Left colon (tissue), 2 donors: ENCODE results near the gene TMCO4. TPM values are rescaled to one million over a fixed set of nuclear protein-coding genes. Genes with fewer than 3 reads are reported as not detected.

Source experiments
- ATAC-seq: fragments of 200-7000 bp; cut with Tn5 transposase; one replicate; pipeline ENCODE4 v1.9.1; 2020; ENCODE audit warnings: mild to moderate bottlenecking, moderate library complexity
- DNase-seq, 2 donors: peaks; one replicate each; pipeline ENCODE4 v3.0.0-alpha.2; 2020
- intact Hi-C, 2 donors: fragments of 100-400 bp; cut with DNase I in 1 of 2; cut with micrococcal nuclease in 1 of 2; formaldehyde crosslinking; loops; one replicate each; pipeline versions ENCODE4 v1.11.2 to v1.14.0; 2022; cut with DNase I, micrococcal nuclease
- total RNA-seq, 2 donors: library from RNA; stranded (reverse); fragmentation: NEBNext Ultra II Directional; extraction: Animal tissue kit (Norgen Biotek cat#: 25700); gene quantifications; one replicate each; pipeline ENCODE4 v1.2.1, GENCODE V29; 2021
- donor health status: DM: no; HTN: no; CAD: no.
- donor health status: DM: yes; HTN: yes; CAD: no.

The TMCO4 gene
- total RNA-seq, 2 donors from 2014 or later, result 28.9 to 31.1 TPM

DNA sequence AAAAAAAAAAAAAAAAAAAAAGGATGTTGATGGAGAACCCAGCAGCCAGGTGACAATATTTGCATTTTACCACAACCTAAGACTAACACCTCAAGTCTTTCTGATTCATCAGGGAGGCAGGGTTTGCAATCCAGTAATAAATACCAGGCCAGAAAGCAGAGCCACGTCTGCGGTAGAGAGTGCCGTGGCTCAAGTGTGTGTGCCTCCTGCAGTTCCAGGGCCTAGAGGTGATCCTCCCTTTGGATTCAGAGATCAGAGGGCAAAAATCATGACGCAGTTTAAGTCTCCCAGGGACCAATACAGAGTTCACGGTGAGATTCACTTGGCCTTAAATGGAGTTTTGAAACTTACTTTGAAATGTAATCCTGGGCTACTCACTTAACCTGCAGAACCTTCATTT lies 34.9 kb downstream of the TMCO4 start:
- DNase-seq (no peak), ATAC-seq (no peak)
- intact Hi-C loops, result no loop called here

GRCh38 chr1:19762175-19762779 lies 37.4 kb downstream of the TMCO4 start:
- peak in 1 of 2 donors; percentile 58 for DNase-seq
- peak; percentile 67 for ATAC-seq

DNA sequence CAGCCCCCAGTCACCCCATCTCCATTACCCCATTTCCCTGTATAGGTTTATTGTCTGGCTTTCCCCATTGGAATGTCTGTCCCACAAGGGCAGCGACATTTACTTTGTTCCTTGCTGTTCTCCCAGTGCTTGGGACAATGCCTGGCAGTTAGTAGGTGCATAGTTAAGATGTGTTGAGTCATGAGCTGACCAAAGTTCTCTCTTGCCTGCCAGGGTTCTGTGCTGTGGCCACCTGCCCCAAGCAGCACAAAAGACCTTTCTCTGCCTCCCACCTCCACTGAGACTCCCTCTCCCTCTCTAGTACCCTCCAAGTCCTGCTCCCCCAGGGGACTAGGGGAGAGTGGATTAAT lies 40.0 kb downstream of the TMCO4 start:
- intact Hi-C loops, result no loop called here
- peak; percentile 46 for ATAC-seq
- no peak for DNase-seq

More at GRCh38 chr1:19762175-19762779, 37.4 kb downstream of the TMCO4 start:
- intact Hi-C loops, result no loop called here

GRCh38 chr1:19758227-19758830 lies 41.4 kb downstream of the TMCO4 start:
- intact Hi-C loops, result no loop called here
- no peak for ATAC-seq
- DNase-seq, result no peak

- intact Hi-C loops, result no loop called here
- ATAC-seq (no peak), DNase-seq (no peak)
These were observed 42.1 kb downstream of the TMCO4 start for GRCh38 chr1:19757641-19758040.

DNA sequence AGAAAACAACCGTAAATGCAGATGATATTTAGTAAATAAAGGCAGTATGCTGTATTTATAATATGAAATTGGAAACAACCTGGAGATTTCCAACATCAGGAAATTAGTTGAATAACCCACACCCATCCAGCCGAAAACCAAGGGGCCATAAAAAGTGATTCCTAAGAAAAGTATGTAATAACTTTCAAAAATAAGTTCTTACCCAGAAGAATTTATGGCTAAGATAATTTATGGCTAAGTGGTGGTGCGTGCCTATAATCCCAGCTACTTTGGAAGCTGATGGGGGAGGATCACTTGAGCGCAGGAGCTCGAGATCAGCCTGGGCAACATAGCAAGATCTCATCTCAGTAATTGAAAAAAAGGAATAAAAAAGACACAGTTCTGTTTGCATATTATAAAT lies 43.2 kb downstream of the TMCO4 start:
- DNase-seq, result no peak
- no peak for ATAC-seq
- intact Hi-C loops, result no loop called here

- intact Hi-C loops, result no loop called here
- ATAC-seq, result peak; percentile 67
- DNase-seq, result no peak
These were observed 45.2 kb downstream of the TMCO4 start for GRCh38 chr1:19754482-19754881.

DNA sequence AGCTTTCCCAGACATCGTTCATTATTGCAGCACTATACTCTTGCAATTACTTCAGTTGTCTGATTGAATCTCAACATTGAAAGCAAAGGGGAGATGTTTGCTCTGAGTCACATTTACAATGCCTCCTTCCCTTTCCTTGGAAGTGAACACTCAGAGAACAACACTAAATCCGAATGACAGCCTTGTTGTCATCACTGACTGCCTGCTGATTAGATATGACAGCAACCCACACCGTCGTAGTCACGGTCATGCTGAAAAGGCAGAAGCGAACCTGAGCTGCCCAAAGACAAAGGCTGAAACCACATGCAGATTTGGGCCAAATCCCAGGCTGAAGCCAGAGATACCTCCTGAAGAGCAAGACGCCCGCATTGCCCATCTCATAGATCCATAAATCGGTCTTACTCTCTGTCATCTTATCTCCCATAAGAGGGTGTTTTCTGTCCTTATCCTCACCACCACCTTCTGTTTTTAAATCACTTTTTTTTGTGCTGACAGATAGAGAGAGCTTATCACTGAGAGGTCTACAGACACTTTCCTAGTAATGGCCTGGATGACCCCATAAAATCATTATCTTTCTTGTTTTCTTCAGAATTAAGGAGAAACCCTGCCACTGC lies 47.5 kb downstream of the TMCO4 start:
- ATAC-seq (no peak), DNase-seq (no peak)
- intact Hi-C loops, result no loop called here

DNA sequence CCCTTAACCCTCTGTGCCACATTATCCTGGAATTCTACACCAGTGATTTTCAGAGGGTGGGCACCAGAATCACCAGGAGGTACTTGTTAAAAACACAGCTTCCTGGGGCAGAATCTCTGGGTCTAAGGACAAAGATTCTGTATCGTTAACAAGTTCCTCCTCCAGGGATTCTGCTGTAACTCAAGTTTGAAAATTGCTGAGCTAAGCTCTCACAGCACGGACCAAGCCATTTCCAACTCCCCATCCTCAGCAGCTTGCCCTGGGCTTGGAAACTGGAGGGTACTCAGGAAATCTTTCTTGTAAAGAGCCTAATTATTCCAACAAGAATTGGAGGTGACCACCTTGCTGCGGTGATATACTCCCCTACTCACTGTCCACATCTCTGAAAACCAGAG lies 48.8 kb downstream of the TMCO4 start:
- intact Hi-C loops, result no loop called here
- DNase-seq (no peak), ATAC-seq (no peak)

DNA sequence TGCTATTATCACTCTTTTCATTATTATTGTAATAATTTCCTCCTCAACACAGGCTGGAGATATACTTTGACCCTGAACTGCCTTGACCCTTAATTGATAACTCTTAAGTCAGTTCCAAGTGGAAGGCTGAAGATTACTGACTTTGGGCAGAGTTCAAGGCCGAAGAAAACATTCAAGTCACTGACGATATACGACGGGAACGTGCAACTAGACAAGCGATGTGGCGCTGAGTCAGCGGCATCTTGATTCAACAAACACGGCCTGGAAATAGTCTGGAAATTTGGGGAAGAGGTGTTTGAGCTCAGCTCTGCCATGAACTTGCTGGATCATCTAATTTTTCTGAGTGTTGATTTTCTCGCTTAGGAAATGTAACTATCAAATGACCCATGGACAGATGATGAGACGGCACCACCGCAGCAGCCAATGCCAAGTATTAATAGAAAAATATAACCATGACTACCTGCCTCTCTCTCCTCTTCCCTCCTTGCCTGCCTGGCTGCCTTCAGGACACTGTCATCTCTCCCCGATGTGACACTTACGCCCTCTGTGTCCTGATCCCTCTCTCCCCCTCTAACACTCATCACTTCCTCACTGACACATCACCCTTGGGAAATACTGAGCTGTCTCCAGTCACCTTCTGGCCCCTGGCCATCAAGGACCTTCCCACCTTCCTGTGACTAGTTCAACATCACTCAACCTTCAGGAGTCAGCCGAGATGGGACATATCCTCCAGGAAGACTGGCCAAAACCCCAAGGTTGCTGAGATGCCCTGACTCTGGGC lies 49.4 kb downstream of the TMCO4 start:
- intact Hi-C loops, result no loop called here
- DNase-seq (no peak), ATAC-seq (no peak)

DNA sequence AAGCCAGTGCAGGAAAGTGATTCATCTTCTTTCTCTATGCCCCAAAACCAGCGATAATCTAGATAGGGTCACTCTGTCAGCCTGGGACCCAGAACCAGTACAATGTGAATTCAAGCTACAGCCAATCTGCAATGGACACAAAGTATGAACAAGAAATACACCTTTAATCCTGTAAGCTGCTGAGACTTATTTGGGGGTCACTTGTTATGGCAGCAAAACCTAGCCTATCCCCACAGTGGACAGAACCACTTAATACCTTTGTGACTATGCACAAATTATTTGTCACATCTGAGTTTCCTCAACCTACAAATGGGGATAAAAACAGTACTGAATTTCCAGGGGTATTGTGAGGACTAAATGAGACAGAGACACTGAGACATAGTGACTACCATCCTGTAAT lies 50.0 kb downstream of the TMCO4 start:
- no peak for ATAC-seq
- intact Hi-C loops, result no loop called here
- no peak for DNase-seq

DNA sequence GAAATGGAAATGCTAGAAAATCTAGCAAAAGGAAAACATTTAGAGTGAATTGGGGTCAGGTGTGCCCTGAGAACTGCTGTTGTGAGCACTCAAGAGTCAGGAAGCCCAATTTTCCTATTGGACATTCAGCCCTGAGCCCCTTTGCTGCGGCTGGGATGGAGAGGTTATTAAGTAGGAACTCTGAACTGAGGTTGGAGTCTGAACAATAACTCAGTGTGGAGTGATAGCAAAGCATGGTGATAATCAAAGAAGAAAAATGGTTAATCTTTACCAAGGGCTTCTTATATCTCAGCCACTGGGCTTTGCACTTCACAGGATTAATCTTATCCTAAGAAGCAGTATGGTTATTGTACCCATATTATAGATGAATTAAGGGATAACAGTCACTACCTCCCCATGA lies 52.0 kb downstream of the TMCO4 start:
- ATAC-seq (no peak), DNase-seq (no peak)
- intact Hi-C loops, result no loop called here

- DNase-seq, result no peak
- no peak for ATAC-seq
- intact Hi-C loops, result no loop called here
These were observed 54.8 kb downstream of the TMCO4 start for GRCh38 chr1:19744886-19745285.

DNA sequence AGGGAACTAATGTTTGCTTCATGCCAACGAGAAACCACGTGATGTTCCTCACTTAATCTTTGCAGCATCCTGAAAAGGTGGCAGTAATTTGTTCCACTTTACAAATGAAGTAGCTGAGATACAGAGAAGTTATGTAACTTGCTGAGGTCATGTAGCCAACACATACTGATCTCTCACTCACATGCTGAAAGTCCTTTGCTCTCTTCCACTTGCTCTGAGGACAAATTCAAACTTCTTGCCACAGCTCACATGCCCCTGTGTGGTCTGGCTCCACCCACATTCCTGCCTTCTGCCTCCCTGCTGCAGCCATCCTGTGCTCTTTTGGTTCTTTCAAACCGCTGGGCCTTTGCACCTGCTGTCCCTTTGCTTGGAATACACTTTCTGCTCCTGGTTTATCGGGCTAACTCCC lies 55.4 kb downstream of the TMCO4 start:
- intact Hi-C loops, result no loop called here
- DNase-seq, result no peak
- no peak for ATAC-seq

GRCh38 chr1:19743793-19744192 lies 55.9 kb downstream of the TMCO4 start:
- DNase-seq (no peak), ATAC-seq (peak; percentile 81)
- intact Hi-C loops, result no loop called here

GRCh38 chr1:19743180-19743579 lies 56.5 kb downstream of the TMCO4 start:
- DNase-seq (no peak), ATAC-seq (peak; percentile 78)
- intact Hi-C loops, result no loop called here

DNA sequence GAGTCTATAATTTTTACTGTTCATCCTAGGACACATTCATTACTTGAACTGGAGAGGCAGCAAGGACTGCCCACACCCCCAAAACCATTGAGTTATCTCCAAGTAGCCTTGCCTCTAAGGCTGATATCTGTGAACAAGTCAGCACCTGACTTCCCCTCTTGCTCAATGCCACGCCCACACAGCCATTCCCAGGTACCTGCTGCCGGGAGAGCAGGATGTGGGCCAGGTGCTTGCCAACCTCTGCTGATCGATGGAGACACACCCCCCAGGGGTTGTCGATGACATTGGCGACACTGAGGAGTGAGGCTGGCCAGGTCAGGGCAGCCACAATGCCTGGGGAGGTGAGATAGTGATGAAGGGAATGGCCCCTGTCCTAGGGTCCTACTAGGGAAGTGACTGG lies 60.1 kb downstream of the TMCO4 start:
- DNase-seq (no peak), ATAC-seq (no peak)
- intact Hi-C loops, result no loop called here

DNA sequence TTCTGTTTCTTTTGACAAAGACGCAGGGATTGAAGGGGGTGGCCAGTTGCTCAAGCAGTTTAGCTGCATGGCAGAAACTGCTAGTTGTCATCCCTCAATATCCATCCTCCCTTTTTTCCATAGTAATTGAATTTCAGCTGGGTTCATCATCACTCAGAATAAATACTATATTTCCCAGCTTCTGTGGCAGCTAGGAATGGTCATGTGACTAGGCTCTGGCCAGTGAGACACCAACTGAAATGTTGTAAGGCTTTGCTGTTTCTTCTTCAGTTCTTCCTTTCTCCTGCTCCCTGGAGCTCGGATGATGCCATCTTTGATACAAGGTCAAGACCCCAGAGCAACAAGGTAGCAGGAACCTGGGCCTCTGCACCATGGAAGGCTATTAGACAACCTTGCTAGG lies 61.0 kb downstream of the TMCO4 start:
- no peak for DNase-seq
- ATAC-seq, result no peak
- intact Hi-C loops, result no loop called here

DNA sequence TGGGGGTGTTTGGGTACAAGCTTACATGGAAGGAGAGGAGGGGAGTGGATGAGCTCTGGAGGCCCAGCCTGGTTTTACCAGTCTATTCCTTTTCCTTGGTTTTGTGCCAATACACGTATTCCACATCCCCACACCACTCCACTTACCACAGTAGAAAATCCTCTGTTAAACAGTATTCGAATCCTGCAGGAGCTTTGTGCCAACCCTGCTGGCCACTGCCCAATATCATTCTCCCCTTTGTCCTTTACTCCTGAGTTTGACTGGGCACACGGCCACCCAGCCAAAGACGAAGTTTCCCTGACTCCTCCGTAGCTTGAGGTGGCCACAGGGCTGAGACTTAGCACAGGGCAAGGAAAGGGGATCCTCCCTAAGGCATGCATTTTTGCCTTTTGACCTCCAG lies 61.6 kb downstream of the TMCO4 start:
- ATAC-seq (no peak), DNase-seq (no peak)

More for the DNA sequence above, 61.6 kb downstream of the TMCO4 start:
- intact Hi-C loops, result no loop called here
